Type B pancreatic cell (in vitro differentiated cells): ENCODE measurements around the gene ZNF800. TPM values are rescaled to one million over a fixed set of nuclear protein-coding genes. Genes with fewer than 3 reads are reported as not detected.

Experiments
- DNase-seq: peaks from one replicate; pipeline ENCODE4 v3.0.0; 2021; ENCODE audit warnings: mixed read lengths; ENCODE audit not compliant: unreplicated experiment; ENCODE audit errors: extremely low spot score
- H3K27ac Mint-ChIP-seq: 2 replicates; pipeline ENCODE4 v1.8.0; 2021; ENCODE audit warnings: mild to moderate bottlenecking, mixed read lengths
- H3K27me3 Mint-ChIP-seq: 2 replicates; pipeline ENCODE4 v1.8.0; 2021; ENCODE audit warnings: mixed read lengths
- H3K36me3 Mint-ChIP-seq: 2 replicates; pipeline ENCODE4 v1.8.0; 2021; ENCODE audit warnings: mixed read lengths
- H3K4me1 Mint-ChIP-seq: one replicate; pipeline ENCODE4 v1.8.0; 2021; ENCODE audit warnings: mixed read lengths; ENCODE audit not compliant: unreplicated experiment
- H3K4me3 Mint-ChIP-seq: 2 replicates; pipeline ENCODE4 v1.8.0; 2021; ENCODE audit warnings: mild to moderate bottlenecking, mixed read lengths
- H3K9me3 Mint-ChIP-seq: 2 replicates; pipeline ENCODE4 v1.8.0; 2021; ENCODE audit warnings: mixed read lengths
- total RNA-seq: library from RNA; stranded (reverse); gene quantifications from 2 replicates; pipeline ENCODE4 v1.2.1, GENCODE V29; 2021; ENCODE audit warnings: low replicate concordance
- TF ChIP-seq, protein P1 (sequence below): fragments of 200-600 bp; sonication (generic); conservative IDR thresholded peaks from 2 replicates; pipeline ENCODE4 v1.5.0; 2021; ENCODE audit warnings: antibody characterized with exemption, mild to moderate bottlenecking

The ZNF800 gene
- total RNA-seq, 1 donor from 2014 or later = 26.2 TPM

DNA sequence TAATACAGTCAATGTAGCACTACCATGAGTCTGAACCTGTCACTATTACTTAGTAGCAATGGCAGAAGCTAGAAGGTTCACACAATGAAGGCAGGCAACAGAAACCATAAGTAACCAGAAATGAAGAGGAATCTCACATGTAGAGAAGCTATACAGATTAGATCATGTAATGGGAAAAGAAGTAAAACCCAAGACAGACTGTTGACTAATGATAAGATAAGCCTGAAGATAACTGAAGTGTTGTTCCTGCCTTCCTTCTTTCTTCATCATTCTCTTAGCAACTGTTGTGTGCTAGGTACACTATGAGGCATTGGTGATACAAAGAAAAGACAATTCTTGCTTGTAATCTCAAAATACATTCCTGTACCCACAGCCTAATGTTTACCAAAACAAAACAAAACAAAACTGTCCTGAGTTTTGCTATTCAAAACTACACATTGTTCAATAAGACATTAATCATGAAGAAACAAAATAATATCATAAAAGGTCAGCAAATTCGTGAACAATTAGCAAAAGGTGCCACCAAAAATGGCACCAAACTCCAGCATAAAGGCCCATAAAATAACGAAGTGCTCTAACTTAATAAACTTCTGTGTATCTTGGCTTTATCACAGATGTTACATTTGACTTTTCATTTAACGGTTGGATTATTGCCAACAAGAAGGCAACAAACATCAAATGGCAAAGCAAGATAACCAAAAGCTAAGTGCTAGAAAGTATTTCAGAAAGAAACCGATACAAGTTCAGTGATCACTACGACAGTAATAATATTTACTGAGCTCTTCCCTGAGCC, 27.1 kb downstream of the ZNF800 start:
- no peak overlapping the region for H3K4me3 Mint-ChIP-seq
- no peaks in the 10 kb centered on the region for H3K9me3 Mint-ChIP-seq
- no peak overlapping the region for H3K27ac Mint-ChIP-seq
- DNase-seq = no peak
- TF ChIP-seq, protein P1, sequence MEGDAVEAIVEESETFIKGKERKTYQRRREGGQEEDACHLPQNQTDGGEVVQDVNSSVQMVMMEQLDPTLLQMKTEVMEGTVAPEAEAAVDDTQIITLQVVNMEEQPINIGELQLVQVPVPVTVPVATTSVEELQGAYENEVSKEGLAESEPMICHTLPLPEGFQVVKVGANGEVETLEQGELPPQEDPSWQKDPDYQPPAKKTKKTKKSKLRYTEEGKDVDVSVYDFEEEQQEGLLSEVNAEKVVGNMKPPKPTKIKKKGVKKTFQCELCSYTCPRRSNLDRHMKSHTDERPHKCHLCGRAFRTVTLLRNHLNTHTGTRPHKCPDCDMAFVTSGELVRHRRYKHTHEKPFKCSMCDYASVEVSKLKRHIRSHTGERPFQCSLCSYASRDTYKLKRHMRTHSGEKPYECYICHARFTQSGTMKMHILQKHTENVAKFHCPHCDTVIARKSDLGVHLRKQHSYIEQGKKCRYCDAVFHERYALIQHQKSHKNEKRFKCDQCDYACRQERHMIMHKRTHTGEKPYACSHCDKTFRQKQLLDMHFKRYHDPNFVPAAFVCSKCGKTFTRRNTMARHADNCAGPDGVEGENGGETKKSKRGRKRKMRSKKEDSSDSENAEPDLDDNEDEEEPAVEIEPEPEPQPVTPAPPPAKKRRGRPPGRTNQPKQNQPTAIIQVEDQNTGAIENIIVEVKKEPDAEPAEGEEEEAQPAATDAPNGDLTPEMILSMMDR = no peak
- peaks cover 11% of the 10 kb centered on the region for H3K36me3 Mint-ChIP-seq
- no peaks in the 10 kb centered on the region for H3K4me1 Mint-ChIP-seq
- H3K27me3 Mint-ChIP-seq = no peaks in the 10 kb centered on the region

DNA sequence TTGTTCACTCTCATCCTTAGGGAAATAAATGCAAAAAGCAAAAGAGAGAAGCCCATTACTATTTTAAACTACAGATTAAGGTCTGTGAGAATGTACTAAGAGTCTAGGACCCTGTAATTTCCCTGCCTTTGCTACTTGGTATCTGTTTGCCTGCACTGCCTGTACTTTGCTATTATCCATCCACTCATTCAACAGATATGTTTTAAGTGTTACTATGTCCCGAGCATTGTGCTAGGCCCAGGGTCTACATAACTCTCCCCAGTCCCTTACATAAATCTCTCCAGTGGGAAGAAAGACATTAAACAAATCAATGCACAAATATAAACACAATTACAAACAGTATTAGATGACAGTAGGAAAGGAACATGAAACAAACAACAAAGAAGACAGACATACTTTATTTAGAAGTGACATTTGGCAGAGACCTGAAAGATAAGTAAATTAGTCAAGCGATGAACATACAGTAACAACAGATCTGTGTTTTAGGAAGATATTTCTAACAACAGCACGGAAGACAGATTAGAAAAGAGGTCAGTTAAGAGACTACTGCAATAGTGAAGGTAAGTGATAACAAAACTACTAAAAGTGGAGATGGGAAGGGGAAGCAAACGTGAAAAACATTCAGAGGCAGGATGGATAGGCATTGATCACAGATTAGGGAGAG, 30.0 kb downstream of the ZNF800 start:
- no peaks in the 10 kb centered on the region for H3K36me3 Mint-ChIP-seq
- no peaks in the 10 kb centered on the region for H3K4me1 Mint-ChIP-seq
- H3K4me3 Mint-ChIP-seq = no peak overlapping the region
- no peak overlapping the region for H3K27ac Mint-ChIP-seq
- H3K27me3 Mint-ChIP-seq = no peaks in the 10 kb centered on the region
- no peak for DNase-seq
- H3K9me3 Mint-ChIP-seq = no peaks in the 10 kb centered on the region
- TF ChIP-seq, protein P1 = no peak

DNA sequence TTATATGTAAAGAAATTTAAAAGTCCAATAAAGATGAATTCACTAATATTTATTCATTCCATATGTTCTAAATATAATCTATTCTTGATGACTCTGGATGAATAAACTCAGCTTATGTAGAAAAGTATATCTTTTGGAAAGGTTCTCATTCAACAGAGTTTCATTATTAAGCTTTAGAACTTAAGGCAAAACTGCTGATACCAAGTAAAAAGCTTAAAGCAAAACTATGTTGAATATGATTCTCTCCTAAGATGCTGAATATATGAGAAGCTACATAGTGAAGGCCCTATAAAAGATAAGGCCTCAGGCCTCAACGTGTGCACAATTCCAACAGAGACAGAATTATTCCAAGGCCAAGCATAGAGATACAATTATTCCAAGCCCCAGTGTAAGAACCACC, 30.8 kb downstream of the ZNF800 start:
- H3K36me3 Mint-ChIP-seq = no peaks in the 10 kb centered on the region
- TF ChIP-seq, protein P1 = no peak
- no peak overlapping the region for H3K4me3 Mint-ChIP-seq
- no peaks in the 10 kb centered on the region for H3K27me3 Mint-ChIP-seq
- no peaks in the 10 kb centered on the region for H3K4me1 Mint-ChIP-seq
- no peak overlapping the region for H3K27ac Mint-ChIP-seq
- DNase-seq = no peak
- no peaks in the 10 kb centered on the region for H3K9me3 Mint-ChIP-seq

DNA sequence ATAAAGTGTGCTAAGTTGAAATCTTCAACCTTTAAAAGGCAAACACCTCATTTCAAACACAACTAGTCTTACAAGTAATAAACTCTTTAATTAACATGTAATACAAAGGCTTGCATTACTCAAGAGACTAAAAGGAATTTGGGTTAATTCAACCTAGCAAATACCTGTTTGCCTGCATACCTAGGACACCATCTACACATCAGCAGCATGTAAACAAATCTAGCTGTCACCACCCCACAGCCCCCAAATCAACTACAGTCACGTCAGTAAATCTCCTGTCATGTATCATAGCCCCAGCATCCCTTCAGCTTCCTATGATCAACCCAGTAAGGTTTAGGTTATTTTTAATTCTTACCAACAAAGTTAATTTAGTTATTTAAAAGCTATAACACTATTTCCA, 33.5 kb downstream of the ZNF800 start:
- no peak overlapping the region for H3K4me3 Mint-ChIP-seq

DNA sequence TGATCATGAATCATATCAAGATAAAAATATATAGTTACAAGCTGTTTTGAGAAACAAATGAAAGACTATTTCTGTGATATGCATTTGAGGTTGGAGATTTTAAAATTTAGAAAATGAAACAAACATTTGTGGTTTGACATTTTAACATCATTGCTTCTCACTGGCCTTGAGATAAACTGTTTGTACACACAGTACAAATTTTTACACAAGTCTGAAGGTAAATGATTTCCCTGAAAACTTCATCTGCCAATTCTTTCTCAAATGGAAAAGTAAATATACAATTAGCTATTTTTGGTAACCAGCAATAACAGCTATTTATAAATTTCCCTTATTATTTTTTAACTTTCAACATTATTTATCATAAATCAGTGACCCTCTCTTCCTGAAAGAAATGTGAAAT, 38.6 kb downstream of the ZNF800 start:
- Mint-ChIP-seq H3K36me3 (no peaks in the 10 kb centered on the region), H3K4me3 (no peak overlapping the region), H3K27me3 (no peaks in the 10 kb centered on the region), H3K4me1 (no peaks in the 10 kb centered on the region), H3K27ac (no peak overlapping the region), H3K9me3 (no peaks in the 10 kb centered on the region)
- TF ChIP-seq, protein P1 = no peak
- DNase-seq = no peak

More for the DNA sequence above, 33.5 kb downstream of the ZNF800 start:
- no peaks in the 10 kb centered on the region for H3K27me3 Mint-ChIP-seq
- no peak overlapping the region for H3K27ac Mint-ChIP-seq
- H3K4me1 Mint-ChIP-seq = no peaks in the 10 kb centered on the region
- no peak for DNase-seq
- H3K36me3 Mint-ChIP-seq = no peaks in the 10 kb centered on the region
- no peaks in the 10 kb centered on the region for H3K9me3 Mint-ChIP-seq
- TF ChIP-seq, protein P1 = no peak
